Astrocyte of the spinal cord (primary cell): ENCODE data around the gene ANKMY2.

Source experiments
- DNase-seq: peaks from one replicate; pipeline ENCODE4 v3.0.0; 2011; ENCODE audit warnings: low read depth, low spot score
- H3K4me3 ChIP-seq: 2 replicates; pipeline ENCODE4 v1.5.1; 2011; ENCODE audit warnings: low read depth, mild to moderate bottlenecking, low read length, moderate library complexity
- in situ Hi-C: cut with HindIII; loops from 2 replicates; pipeline ENCODE4 v1.10.0; 2017; ENCODE audit warnings: low sequenced_read_pairs
- TF ChIP-seq, protein P1 (sequence below): IDR thresholded peaks from 2 replicates; pipeline ENCODE4 v1.5.1; 2012; ENCODE audit warnings: low read depth, mild to moderate bottlenecking, low read length, inconsistent platforms

ANKMY2 gene

DNA sequence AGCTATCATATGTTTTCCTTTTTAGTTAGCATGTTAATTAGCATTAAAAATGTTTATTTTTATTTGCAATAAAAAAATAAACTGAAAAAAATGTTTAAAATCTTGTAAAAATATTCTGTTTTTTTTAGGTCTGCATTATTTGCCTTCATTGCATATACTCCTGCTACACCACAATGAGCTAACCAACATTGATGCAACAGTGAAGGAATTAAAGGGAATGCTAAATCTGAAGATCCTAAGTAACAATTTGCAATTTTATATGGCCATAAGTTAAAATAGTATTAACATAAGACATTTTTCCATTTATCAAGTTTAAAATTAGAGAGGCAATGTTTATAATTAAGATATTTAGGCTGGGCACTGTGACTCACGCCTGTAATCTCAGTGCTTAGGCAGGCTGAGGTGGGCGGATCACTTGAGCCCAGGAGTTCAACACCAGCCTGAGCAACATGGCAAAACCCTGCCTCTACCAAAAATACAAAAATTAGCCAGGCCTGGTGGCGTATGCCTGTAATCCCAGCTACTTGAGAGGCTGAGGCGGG lies 86.7 kb downstream of the ANKMY2 start:
- in situ Hi-C loops, result no loop called here
- no peak overlapping the region for H3K4me3 ChIP-seq
- DNase-seq, result no peak
- TF ChIP-seq, protein P1, sequence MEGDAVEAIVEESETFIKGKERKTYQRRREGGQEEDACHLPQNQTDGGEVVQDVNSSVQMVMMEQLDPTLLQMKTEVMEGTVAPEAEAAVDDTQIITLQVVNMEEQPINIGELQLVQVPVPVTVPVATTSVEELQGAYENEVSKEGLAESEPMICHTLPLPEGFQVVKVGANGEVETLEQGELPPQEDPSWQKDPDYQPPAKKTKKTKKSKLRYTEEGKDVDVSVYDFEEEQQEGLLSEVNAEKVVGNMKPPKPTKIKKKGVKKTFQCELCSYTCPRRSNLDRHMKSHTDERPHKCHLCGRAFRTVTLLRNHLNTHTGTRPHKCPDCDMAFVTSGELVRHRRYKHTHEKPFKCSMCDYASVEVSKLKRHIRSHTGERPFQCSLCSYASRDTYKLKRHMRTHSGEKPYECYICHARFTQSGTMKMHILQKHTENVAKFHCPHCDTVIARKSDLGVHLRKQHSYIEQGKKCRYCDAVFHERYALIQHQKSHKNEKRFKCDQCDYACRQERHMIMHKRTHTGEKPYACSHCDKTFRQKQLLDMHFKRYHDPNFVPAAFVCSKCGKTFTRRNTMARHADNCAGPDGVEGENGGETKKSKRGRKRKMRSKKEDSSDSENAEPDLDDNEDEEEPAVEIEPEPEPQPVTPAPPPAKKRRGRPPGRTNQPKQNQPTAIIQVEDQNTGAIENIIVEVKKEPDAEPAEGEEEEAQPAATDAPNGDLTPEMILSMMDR, result no peak

GRCh38 chr7:16556359-16556758 lies 89.2 kb downstream of the ANKMY2 start:
- no peak overlapping the region for H3K4me3 ChIP-seq
- DNase-seq, result no peak
- TF ChIP-seq, protein P1, result no peak
- in situ Hi-C loops, result no loop called here

DNA sequence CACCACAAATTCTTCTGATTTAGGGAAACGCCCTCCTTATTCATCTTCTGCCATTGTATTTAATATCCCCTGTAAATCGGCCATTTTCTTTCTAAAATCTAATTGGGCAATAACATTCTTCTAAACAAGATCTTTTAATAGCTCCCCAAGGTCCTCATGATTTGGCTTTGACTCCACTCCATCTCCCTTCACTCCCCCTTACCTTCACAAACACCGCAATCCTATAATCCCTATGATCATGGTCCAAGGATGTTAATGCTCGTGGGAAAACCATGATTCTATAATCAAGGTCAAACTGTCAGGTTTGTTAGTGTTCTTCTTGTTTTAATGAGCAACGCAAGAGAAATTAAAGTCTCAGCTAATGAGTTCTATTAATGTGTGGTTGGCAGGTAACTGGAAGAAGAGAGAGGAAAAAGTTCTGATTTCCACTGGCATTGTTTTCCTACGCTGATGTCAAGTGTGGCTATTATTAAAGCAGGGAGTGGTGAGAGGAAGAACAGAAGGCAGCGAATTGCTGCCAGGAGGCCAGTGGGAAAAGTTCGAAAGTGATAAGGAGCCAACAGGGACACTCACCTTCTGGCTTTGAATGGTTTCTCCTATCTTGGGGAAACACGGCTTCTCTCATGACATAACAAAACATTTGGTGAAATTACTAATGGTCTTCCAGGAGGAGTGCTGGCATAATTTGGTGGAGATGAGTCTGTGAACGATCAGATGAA lies 90.9 kb downstream of the ANKMY2 start:
- no peak overlapping the region for H3K4me3 ChIP-seq
- DNase-seq, result no peak
- TF ChIP-seq, protein P1, result no peak
- in situ Hi-C loops, result no loop called here

GRCh38 chr7:16550671-16551070 lies 94.9 kb downstream of the ANKMY2 start:
- in situ Hi-C loops, result no loop called here
- no peak for DNase-seq
- TF ChIP-seq, protein P1, result no peak
- H3K4me3 ChIP-seq, result no peak overlapping the region
